Keratinocyte (primary cell): ENCODE data around the gene DIABLO. TPM values are rescaled to one million over a fixed set of nuclear protein-coding genes. Genes with fewer than 3 reads are reported as not detected.

Source experiments
- DNase-seq: peaks from one replicate; pipeline ENCODE4 v3.0.0-alpha.2; 2011; ENCODE audit warnings: low read depth, missing footprints, low spot score
- FAIRE-seq: peaks from 2 replicates; lab custom pipeline; 2011; peaks lifted over from hg19 to GRCh38; lab: Jason Lieb, UNC
- H2AFZ ChIP-seq: 2 replicates; pipeline ENCODE4 v1.6.0; 2012; ENCODE audit warnings: low read length, control low read depth, inconsistent platforms; ENCODE audit not compliant: control insufficient read depth
- H3K27ac ChIP-seq: 2 replicates; pipeline ENCODE4 v1.5.1; 2011; ENCODE audit warnings: low read length; ENCODE audit not compliant: control insufficient read depth, insufficient read depth
- H3K27me3 ChIP-seq: 3 replicates; pipeline ENCODE4 v1.6.0; 2011; ENCODE audit warnings: low read length; ENCODE audit not compliant: control insufficient read depth, insufficient read depth; ENCODE audit errors: extremely low read depth
- H3K36me3 ChIP-seq, 2 experiments: 2 replicates in 1 of 2; 3 replicates in 1 of 2; pipeline ENCODE4 v1.5.1; 2011; ENCODE audit warnings: low read length in 2 of 2, mild to moderate bottlenecking in 1 of 2; ENCODE audit not compliant: control insufficient read depth in 2 of 2, insufficient read depth in 2 of 2; ENCODE audit errors: extremely low read depth in 1 of 2
- H3K4me1 ChIP-seq: 3 replicates; pipeline ENCODE4 v1.5.1; 2011; ENCODE audit warnings: low read length; ENCODE audit not compliant: control insufficient read depth, insufficient read depth; ENCODE audit errors: extremely low read depth
- H3K4me2 ChIP-seq: 3 replicates; pipeline ENCODE4 v1.6.0; 2011; ENCODE audit warnings: low read depth, low read length; ENCODE audit not compliant: control insufficient read depth, insufficient read depth; ENCODE audit errors: extremely low read depth
- H3K4me3 ChIP-seq, 3 experiments: fragments of 200-600 bp in 1 of 3; sonication (generic) in 1 of 3; 2 replicates in 2 of 3; 3 replicates in 1 of 3; pipeline ENCODE4 v1.5.1; 2011 to 2016; ENCODE audit warnings: low read length in 3 of 3, mild to moderate bottlenecking in 3 of 3, control low read depth in 2 of 3, inconsistent platforms in 1 of 3, low read depth in 1 of 3, mixed read lengths in 1 of 3, mixed run types in 1 of 3, moderate library complexity in 1 of 3; ENCODE audit not compliant: control insufficient read depth in 2 of 3, insufficient read depth in 2 of 3; ENCODE audit errors: extremely low read depth in 1 of 3
- H3K79me2 ChIP-seq: 2 replicates; pipeline ENCODE4 v1.6.0; 2012; ENCODE audit warnings: low read length; ENCODE audit not compliant: control insufficient read depth, insufficient read depth
- H3K9ac ChIP-seq: 3 replicates; pipeline ENCODE4 v1.6.0; 2011; ENCODE audit warnings: low read length; ENCODE audit not compliant: control insufficient read depth, insufficient read depth; ENCODE audit errors: extremely low read depth
- H3K9me1 ChIP-seq: 3 replicates; pipeline ENCODE4 v1.6.0; 2011; ENCODE audit warnings: low read length; ENCODE audit not compliant: control insufficient read depth, insufficient read depth; ENCODE audit errors: extremely low read depth
- H3K9me3 ChIP-seq: 2 replicates; pipeline ENCODE4 v1.5.1; 2012; ENCODE audit warnings: low read depth, low read length; ENCODE audit not compliant: control insufficient read depth
- H4K20me1 ChIP-seq: 3 replicates; pipeline ENCODE4 v1.6.0; 2011; ENCODE audit warnings: low read length; ENCODE audit not compliant: control insufficient read depth, insufficient read depth; ENCODE audit errors: extremely low read depth
- EZH2 ChIP-seq: IDR thresholded peaks from one replicate; pipeline ENCODE4 v1.6.1; 2012; ENCODE audit warnings: inconsistent platforms, mild to moderate bottlenecking, low read length, moderate library complexity
- dilution Hi-C: fragments of 300-500 bp; cut with MboI; formaldehyde crosslinking; loops from one replicate; pipeline ENCODE4 v1.7.0; 2020; ENCODE audit warnings: low sequenced_read_pairs; ENCODE audit not compliant: extremely low pct_ligation_motif_present
- polyA plus RNA-seq, 5 experiments: library from polyadenylated mRNA; depleted of rRNA in 3 of 5; stranded (reverse) in 3 of 5; stranded (forward) in 1 of 5; unstranded in 1 of 5; fragments of >200 nt; gene quantifications; 1 replicate in 1 of 5; 2 replicates in 3 of 5; 3 replicates in 1 of 5; pipeline versions ENCODE4 v1.2.1 to v1.2.3, GENCODE V29; 2011 to 2012; ENCODE audit warnings: missing spikeins in 2 of 5, low read depth in 1 of 5, low replicate concordance in 1 of 5
- TF ChIP-seq, protein P1 (sequence below), 3 experiments: IDR thresholded peaks in 1 of 3; conservative IDR thresholded peaks in 1 of 3; optimal IDR thresholded peaks in 1 of 3; 2 replicates in 2 of 3; 3 replicates in 1 of 3; pipeline versions ENCODE3 to v1.5.1; 2011; ENCODE audit warnings: low read length in 3 of 3, mild to moderate bottlenecking in 3 of 3, moderate library complexity in 2 of 3, control low read depth in 1 of 3, inconsistent platforms in 1 of 3; ENCODE audit not compliant: insufficient read depth in 2 of 3; ENCODE audit errors: extremely low read depth in 1 of 3

The DIABLO gene
- polyA plus RNA-seq, 1 donor (not counting 4 experiments of a cell fraction or from before 2014, with no cell fraction given): 41.6 TPM

DNA sequence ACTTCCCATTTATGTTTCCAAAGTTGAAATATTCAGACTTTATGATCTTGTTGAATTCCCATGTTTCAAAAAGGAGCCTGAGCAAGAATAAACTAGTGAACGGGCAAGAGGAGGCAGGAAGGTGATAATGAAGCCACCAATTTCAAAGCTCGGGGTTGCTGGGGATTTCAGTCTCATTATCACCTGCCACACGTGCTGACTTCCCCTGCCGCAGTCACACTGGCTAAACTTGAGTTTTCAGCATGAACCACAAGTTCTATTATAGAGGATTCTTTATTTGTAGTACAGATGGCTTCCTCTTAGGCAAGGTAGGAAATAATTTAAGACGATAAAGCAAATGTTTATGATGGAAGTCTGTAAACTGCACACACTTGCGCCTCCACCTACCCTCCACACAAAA is 18.1 kb upstream of the DIABLO start:
- Histone ChIP-seq H3K4me1 (no peaks in the 10 kb centered on the region), H2AFZ (no peak overlapping the region), H3K9me1 (no peaks in the 10 kb centered on the region), H3K27ac (no peak overlapping the region), H3K4me2 (no peak overlapping the region), H3K36me3 (no peaks in the 10 kb centered on the region), H4K20me1 (no peaks in the 10 kb centered on the region), H3K9me3 (no peaks in the 10 kb centered on the region), H3K27me3 (no peaks in the 10 kb centered on the region), H3K79me2 (no peaks in the 10 kb centered on the region), H3K9ac (no peak overlapping the region), H3K4me3 (no peak overlapping the region)
- TF ChIP-seq, protein P1, sequence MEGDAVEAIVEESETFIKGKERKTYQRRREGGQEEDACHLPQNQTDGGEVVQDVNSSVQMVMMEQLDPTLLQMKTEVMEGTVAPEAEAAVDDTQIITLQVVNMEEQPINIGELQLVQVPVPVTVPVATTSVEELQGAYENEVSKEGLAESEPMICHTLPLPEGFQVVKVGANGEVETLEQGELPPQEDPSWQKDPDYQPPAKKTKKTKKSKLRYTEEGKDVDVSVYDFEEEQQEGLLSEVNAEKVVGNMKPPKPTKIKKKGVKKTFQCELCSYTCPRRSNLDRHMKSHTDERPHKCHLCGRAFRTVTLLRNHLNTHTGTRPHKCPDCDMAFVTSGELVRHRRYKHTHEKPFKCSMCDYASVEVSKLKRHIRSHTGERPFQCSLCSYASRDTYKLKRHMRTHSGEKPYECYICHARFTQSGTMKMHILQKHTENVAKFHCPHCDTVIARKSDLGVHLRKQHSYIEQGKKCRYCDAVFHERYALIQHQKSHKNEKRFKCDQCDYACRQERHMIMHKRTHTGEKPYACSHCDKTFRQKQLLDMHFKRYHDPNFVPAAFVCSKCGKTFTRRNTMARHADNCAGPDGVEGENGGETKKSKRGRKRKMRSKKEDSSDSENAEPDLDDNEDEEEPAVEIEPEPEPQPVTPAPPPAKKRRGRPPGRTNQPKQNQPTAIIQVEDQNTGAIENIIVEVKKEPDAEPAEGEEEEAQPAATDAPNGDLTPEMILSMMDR (optimal IDR thresholded peaks at IDR 0.05 in 1 of 3, IDR thresholded peaks at IDR 0.05 in 1 of 3, conservative IDR thresholded peaks at IDR 0.05 in 1 of 3; ENCODE audit: extremely low read depth in 1 of 3, insufficient read depth in 2 of 3, low read length in 3 of 3): no peak
- TF ChIP-seq EZH2: no peak
- dilution Hi-C loops: no loop called here
- FAIRE-seq (no peak), DNase-seq (no peak)

DNA sequence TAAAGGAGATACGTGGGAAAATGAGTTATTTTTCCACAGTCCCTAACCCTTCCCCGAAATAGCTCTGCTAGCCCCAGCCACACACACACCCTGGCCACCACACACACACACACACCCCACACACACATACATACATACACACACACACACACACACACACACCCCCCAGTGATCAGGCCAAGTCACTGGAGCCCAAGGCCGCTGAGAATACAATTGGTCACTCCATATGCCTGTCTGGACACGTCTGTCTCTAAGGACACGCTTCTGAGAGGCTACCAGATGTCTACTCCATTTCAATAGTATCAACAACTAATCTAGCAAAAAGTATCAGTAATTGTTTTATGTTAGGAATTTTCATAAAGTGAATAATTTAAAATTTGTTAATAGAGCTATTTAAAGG is 13.0 kb upstream of the DIABLO start:
- Histone ChIP-seq H3K79me2 (no peaks in the 10 kb centered on the region), H3K36me3 (peaks cover 4 to 9% of the 10 kb centered on the region in 2 experiments), H3K4me1 (no peaks in the 10 kb centered on the region), H3K4me3 (no peak overlapping the region), H3K9me3 (no peaks in the 10 kb centered on the region), H3K4me2 (no peak overlapping the region), H3K27me3 (no peaks in the 10 kb centered on the region), H4K20me1 (no peaks in the 10 kb centered on the region), H3K9ac (no peak overlapping the region), H2AFZ (no peak overlapping the region), H3K27ac (no peak overlapping the region), H3K9me1 (no peaks in the 10 kb centered on the region)
- TF ChIP-seq EZH2: no peak
- TF ChIP-seq, protein P1 (optimal IDR thresholded peaks at IDR 0.05 in 1 of 3, IDR thresholded peaks at IDR 0.05 in 1 of 3, conservative IDR thresholded peaks at IDR 0.05 in 1 of 3; ENCODE audit: extremely low read depth in 1 of 3, insufficient read depth in 2 of 3, low read length in 3 of 3): no peak
- peak; percentile 15 for DNase-seq
- no peak for FAIRE-seq
- dilution Hi-C loops: no loop called here
